HFF-Myc (cell line): ENCODE data around the gene INSIG2.
A peak's percentile ranks its signal among the peaks of the same experiment; 100 is the strongest.
"Not testable (repeated sequence)": the region's sequence is repeated elsewhere in the genome, so short reads cannot be mapped to it uniquely, and the experiment has no call there.

Experiments used
- DNase-seq: peaks from one replicate; pipeline ENCODE4 v3.0.0-alpha.2; 2011; ENCODE audit warnings: low read depth; ENCODE audit errors: extremely low read depth
- H3K4me3 ChIP-seq: replicated peaks from 2 replicates; pipeline ENCODE4 v1.5.1; 2011; ENCODE audit warnings: low read depth, mild to moderate bottlenecking, control low read depth, low read length
- CTCF ChIP-seq: IDR thresholded peaks from 2 replicates; pipeline ENCODE4 v1.5.1; 2012; ENCODE audit warnings: mild to moderate bottlenecking, low read depth, low read length, control low read depth; ENCODE audit errors: missing control alignments

INSIG2 gene

GRCh38 chr2:118089139-118089800, 999 bp downstream of the INSIG2 start:
- peak; percentile 3 for TF ChIP-seq CTCF
- no peak for DNase-seq
- peak overlapping the region; percentile 83 for H3K4me3 ChIP-seq

GRCh38 chr2:118090387-118091139, 2.3 kb downstream of the INSIG2 start:
- no peak overlapping the region for H3K4me3 ChIP-seq
- TF ChIP-seq CTCF: no peak
- no peak for DNase-seq

- TF ChIP-seq CTCF: no peak
- H3K4me3 ChIP-seq: no peak overlapping the region
- DNase-seq: no peak
Observed at GRCh38 chr2:118091140-118091478, 2.8 kb downstream of the INSIG2 start.

- no peak for DNase-seq
- no peak overlapping the region for H3K4me3 ChIP-seq
- no peak for TF ChIP-seq CTCF
Observed at GRCh38 chr2:118091631-118092030, 3.4 kb downstream of the INSIG2 start.

- H3K4me3 ChIP-seq, DNase-seq: not testable (repeated sequence)
Observed at GRCh38 chr2:118094102-118094501, 5.8 kb downstream of the INSIG2 start.

GRCh38 chr2:118094503-118094902, 6.2 kb downstream of the INSIG2 start:
- TF ChIP-seq CTCF: no peak
- no peak for DNase-seq
- H3K4me3 ChIP-seq: no peak overlapping the region

GRCh38 chr2:118095610-118096009, 7.3 kb downstream of the INSIG2 start:
- TF ChIP-seq CTCF: no peak
- no peak for DNase-seq
- H3K4me3 ChIP-seq: no peak overlapping the region
